HepG2 (cell line): Measurements from ENCODE around the gene MOV10L1. TPM values are rescaled to one million over a fixed set of nuclear protein-coding genes. Genes with fewer than 3 reads are reported as not detected.

Experiments used
- BCL3 ChIP-seq: sonication (generic); formaldehyde crosslinking; IDR thresholded peaks from 2 replicates; pipeline ENCODE4 v1.5.1; 2020; ENCODE audit warnings: mild to moderate bottlenecking, missing genetic modification reagents, moderate library complexity
- E2F1 ChIP-seq: sonication (generic); formaldehyde crosslinking; IDR thresholded peaks from 2 replicates; pipeline ENCODE4 v1.5.0; 2020; ENCODE audit warnings: missing genetic modification reagents
- IKZF1 ChIP-seq: fragments of 450-650 bp; IDR thresholded peaks from 2 replicates; pipeline ENCODE4 v1.7.1; 2016
- ISL2 ChIP-seq: sonication (generic); formaldehyde crosslinking; IDR thresholded peaks from 2 replicates; pipeline ENCODE4 v1.5.0; 2020; ENCODE audit warnings: missing genetic modification reagents
- KAT2B ChIP-seq: fragments of 150-350 bp; IDR thresholded peaks from 2 replicates; pipeline ENCODE4 v1.6.1; 2014; ENCODE audit warnings: low read depth, low read length, borderline replicate concordance
- ONECUT2 ChIP-seq: sonication (generic); formaldehyde crosslinking; IDR thresholded peaks from 2 replicates; pipeline ENCODE4 v1.4.0; 2020; ENCODE audit warnings: missing genetic modification reagents
- POLR2A ChIP-seq, 2 experiments: IDR thresholded peaks; 2 replicates each; pipeline ENCODE4 v1.6.1; 2011; ENCODE audit warnings: low read depth in 2 of 2, low read length in 2 of 2, mild to moderate bottlenecking in 1 of 2, moderate library complexity in 1 of 2; ENCODE audit not compliant: insufficient read depth in 1 of 2
- RAD51 ChIP-seq: fragments of 450-650 bp; IDR thresholded peaks from 2 replicates; pipeline ENCODE4 v1.6.1; 2016; ENCODE audit warnings: borderline replicate concordance
- RBM39 ChIP-seq: fragments of 200-400 bp; formaldehyde crosslinking; IDR thresholded peaks from one replicate; pipeline ENCODE4 v1.6.1; 2018; ENCODE audit warnings: antibody characterized with exemption, mild to moderate bottlenecking, low read depth, low read length; ENCODE audit not compliant: poor library complexity, severe bottlenecking
- SETDB1 ChIP-seq: sonication (generic); formaldehyde crosslinking; IDR thresholded peaks from 2 replicates; pipeline ENCODE4 v1.5.1; 2020; ENCODE audit warnings: missing genetic modification reagents, mild to moderate bottlenecking, borderline replicate concordance
- ZFP36L1 ChIP-seq: sonication (generic); formaldehyde crosslinking; IDR thresholded peaks from 2 replicates; pipeline ENCODE4 v1.8.0; 2022; ENCODE audit warnings: mild to moderate bottlenecking, missing genetic modification reagents, moderate library complexity
- ZFY ChIP-seq: sonication (generic); formaldehyde crosslinking; IDR thresholded peaks from 2 replicates; pipeline ENCODE4 v1.4.0; 2020; ENCODE audit warnings: missing genetic modification reagents
- ZFYVE20 ChIP-seq: sonication (generic); formaldehyde crosslinking; IDR thresholded peaks from 2 replicates; pipeline ENCODE4 v1.8.0; 2023; ENCODE audit warnings: low read depth, mild to moderate bottlenecking, moderate library complexity, missing genetic modification reagents, borderline replicate concordance
- ZNF343 ChIP-seq: sonication (generic); formaldehyde crosslinking; IDR thresholded peaks from 2 replicates; pipeline ENCODE4 v1.4.0; 2020; ENCODE audit warnings: mild to moderate bottlenecking, missing genetic modification reagents
- ZNF615 ChIP-seq: sonication (generic); formaldehyde crosslinking; IDR thresholded peaks from 2 replicates; pipeline ENCODE4 v1.5.0; 2020; ENCODE audit warnings: mild to moderate bottlenecking, missing genetic modification reagents, borderline replicate concordance
- ZNF678 ChIP-seq: sonication (generic); formaldehyde crosslinking; IDR thresholded peaks from 2 replicates; pipeline ENCODE4 v1.4.0; 2020; ENCODE audit warnings: mild to moderate bottlenecking, missing genetic modification reagents
- ZNF691 ChIP-seq: sonication (generic); formaldehyde crosslinking; IDR thresholded peaks from 2 replicates; pipeline ENCODE4 v1.4.0; 2020; ENCODE audit warnings: missing genetic modification reagents, low read depth, mild to moderate bottlenecking, borderline replicate concordance
- ZNF784 ChIP-seq: sonication (generic); formaldehyde crosslinking; IDR thresholded peaks from 2 replicates; pipeline ENCODE4 v1.5.1; 2020; ENCODE audit warnings: missing genetic modification reagents, mild to moderate bottlenecking, borderline replicate concordance
- ZSCAN21 ChIP-seq: sonication (generic); formaldehyde crosslinking; IDR thresholded peaks from 2 replicates; pipeline ENCODE4 v1.8.0; 2022; ENCODE audit warnings: mild to moderate bottlenecking, missing genetic modification reagents, moderate library complexity, borderline replicate concordance
- polyA plus RNA-seq, 8 experiments: library from polyadenylated mRNA; depleted of rRNA in 3 of 8; stranded (reverse) in 7 of 8; unstranded in 1 of 8; fragments of >200 nt; fragmentation: Illumina TruSeq in 4 of 8; extraction: Trizol in 4 of 8; gene quantifications; 2 replicates each; pipeline versions ENCODE4 v1.2.1 to v1.2.3, GENCODE V29; 2011 to 2016; ENCODE audit warnings: low read depth in 4 of 8, missing spikeins in 1 of 8, mixed read lengths in 1 of 8; ENCODE audit not compliant: insufficient read depth in 1 of 8
- total RNA-seq, 5 experiments: library from RNA; depleted of rRNA; stranded (reverse); fragments of >200 nt; fragmentation: Illumina TruSeq; extraction: Trizol; gene quantifications; 2 replicates each; pipeline ENCODE4 v1.2.3, GENCODE V29; 2016; ENCODE audit warnings: low read depth in 1 of 5
- TF ChIP-seq, protein P1 (sequence below): sonication (generic); formaldehyde crosslinking; IDR thresholded peaks from 2 replicates; pipeline ENCODE4 v1.8.1; 2022; ENCODE audit warnings: low read depth, mild to moderate bottlenecking, missing genetic modification reagents
- TF ChIP-seq, protein P2 (sequence below): IDR thresholded peaks from 2 replicates; pipeline ENCODE4 v1.6.1; 2016; ENCODE audit warnings: mild to moderate bottlenecking, missing biosample characterization, missing genetic modification reagents

Gene MOV10L1
- total and polyA plus RNA-seq, 2 of the 13 experiments (the other 11 are each of a cell fraction or from before 2014, with no cell fraction given), result 0.11 to 0.12 TPM

DNA sequence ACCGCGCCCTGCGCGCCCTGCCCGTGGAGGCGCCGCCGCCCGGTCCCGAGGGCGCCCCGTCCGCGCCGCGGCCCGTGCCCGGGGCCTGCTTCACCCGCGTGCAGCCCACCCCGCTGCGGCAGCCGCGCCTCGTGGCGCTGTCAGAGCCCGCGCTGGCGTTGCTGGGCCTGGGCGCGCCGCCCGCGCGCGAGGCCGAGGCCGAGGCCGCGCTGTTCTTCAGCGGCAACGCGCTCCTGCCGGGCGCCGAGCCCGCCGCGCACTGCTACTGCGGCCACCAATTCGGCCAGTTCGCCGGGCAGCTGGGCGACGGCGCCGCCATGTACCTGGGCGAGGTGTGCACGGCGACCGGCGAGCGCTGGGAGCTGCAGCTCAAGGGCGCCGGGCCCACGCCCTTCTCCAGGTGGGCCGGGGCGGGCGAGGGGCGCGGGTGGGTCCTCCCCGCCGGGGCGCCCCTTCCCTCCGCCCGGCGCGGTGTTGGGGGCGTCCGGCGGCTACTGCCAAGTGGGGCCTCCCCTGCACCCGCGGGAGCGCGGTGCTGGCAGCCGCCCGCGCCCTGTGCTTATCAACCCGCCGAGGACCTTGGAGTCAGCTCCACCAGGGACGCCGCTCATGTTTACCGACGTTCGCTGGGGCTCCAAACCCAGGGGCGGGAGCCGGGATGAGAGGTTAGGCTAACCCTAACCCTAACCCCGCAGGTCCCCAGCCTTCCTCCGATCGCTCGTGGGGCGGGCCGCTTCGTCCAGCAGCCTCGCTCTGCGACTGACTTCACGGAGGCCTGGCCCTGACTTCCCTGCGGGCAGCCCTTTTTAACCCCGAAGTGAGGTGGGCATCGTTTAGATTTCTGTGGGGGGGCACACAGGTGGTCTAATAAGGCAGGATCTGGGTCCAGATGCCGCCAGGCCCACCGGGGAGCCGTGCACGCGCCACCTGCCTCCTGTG, 111.7 kb downstream of the MOV10L1 start (continued):
- TF ChIP-seq BCL3 (no peak), ZFP36L1 (CRISPR knock-in tag) (no peak), E2F1 (CRISPR knock-in tag) (0 out of 2 replicates have a peak, but pooled peaks have one; percentile 30), ZNF691 (CRISPR knock-in tag) (no peak), IKZF1 (no peak), ZNF784 (CRISPR knock-in tag) (no peak; the same call in 1 of the 2 replicates), ZNF343 (0 out of 2 replicates have a peak, but pooled peaks have one; percentile 10), RBM39 (peak; percentile 43), ZNF615 (CRISPR knock-in tag) (no peak), ZFYVE20 (CRISPR knock-in tag) (0 out of 2 replicates have a peak, but pooled peaks have one; percentile 62), ZSCAN21 (CRISPR knock-in tag) (0 out of 2 replicates have a peak, but pooled peaks have one; percentile 19), POLR2A (IDR thresholded peaks at IDR 0.05; ENCODE audit: insufficient read depth in 1 of 2, low read depth in 2 of 2, low read length in 2 of 2) (0 out of 4 replicates have a peak, but pooled peaks of 1 of the 2 experiments have one; percentile 27), ONECUT2 (no peak), RAD51 (no peak), ISL2 (CRISPR knock-in tag) (no peak), KAT2B (no peak), SETDB1 (CRISPR knock-in tag) (no peak), ZNF678 (CRISPR knock-in tag) (no peak), ZFY (CRISPR knock-in tag) (peak; percentile 53)
- TF ChIP-seq, protein P1, sequence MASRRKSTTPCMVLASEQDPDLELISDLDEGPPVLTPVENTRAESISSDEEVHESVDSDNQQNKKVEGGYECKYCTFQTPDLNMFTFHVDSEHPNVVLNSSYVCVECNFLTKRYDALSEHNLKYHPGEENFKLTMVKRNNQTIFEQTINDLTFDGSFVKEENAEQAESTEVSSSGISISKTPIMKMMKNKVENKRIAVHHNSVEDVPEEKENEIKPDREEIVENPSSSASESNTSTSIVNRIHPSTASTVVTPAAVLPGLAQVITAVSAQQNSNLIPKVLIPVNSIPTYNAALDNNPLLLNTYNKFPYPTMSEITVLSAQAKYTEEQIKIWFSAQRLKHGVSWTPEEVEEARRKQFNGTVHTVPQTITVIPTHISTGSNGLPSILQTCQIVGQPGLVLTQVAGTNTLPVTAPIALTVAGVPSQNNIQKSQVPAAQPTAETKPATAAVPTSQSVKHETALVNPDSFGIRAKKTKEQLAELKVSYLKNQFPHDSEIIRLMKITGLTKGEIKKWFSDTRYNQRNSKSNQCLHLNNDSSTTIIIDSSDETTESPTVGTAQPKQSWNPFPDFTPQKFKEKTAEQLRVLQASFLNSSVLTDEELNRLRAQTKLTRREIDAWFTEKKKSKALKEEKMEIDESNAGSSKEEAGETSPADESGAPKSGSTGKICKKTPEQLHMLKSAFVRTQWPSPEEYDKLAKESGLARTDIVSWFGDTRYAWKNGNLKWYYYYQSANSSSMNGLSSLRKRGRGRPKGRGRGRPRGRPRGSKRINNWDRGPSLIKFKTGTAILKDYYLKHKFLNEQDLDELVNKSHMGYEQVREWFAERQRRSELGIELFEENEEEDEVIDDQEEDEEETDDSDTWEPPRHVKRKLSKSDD (CRISPR knock-in tag), result 0 out of 2 replicates have a peak, but pooled peaks have one; percentile 13
- TF ChIP-seq, protein P2, sequence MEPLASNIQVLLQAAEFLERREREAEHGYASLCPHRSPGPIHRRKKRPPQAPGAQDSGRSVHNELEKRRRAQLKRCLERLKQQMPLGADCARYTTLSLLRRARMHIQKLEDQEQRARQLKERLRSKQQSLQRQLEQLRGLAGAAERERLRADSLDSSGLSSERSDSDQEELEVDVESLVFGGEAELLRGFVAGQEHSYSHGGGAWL (CRISPR knock-in tag), result no peak
